ENCODE results near the gene ANKS1A.

- no peak for TF ChIP-seq CTCF (IDR thresholded peaks at IDR 0.05)
- peak; percentile 71 for TF ChIP-seq POLR2A (IDR thresholded peaks at IDR 0.05)
Observed at GRCh38 chr6:34888874-34889555, at the start of gene ANKS1A.

Data from right lobe of liver (tissue), 4 donors.